Left lung (tissue), 10 donors: ENCODE results near the gene SWT1. TPM values are rescaled to one million over a fixed set of nuclear protein-coding genes. Genes with fewer than 3 reads are reported as not detected.

ENCODE experiments used
- ATAC-seq: fragments of 200-7000 bp; cut with Tn5 transposase; one replicate; pipeline ENCODE4 v1.9.1; 2020; ENCODE audit warnings: moderate library complexity
- DNase-seq, 4 donors: peaks; one replicate each; pipeline ENCODE4 v3.0.0-alpha.2; 2013 to 2020
- H3K27ac ChIP-seq, 2 donors: fragments of 200-600 bp; sonication (generic) in 1 of 2; one replicate each; pipeline versions ENCODE4 v1.5.0 to v1.8.0; 2020 to 2021
- H3K27me3 ChIP-seq, 2 donors: fragments of 200-600 bp; sonication (generic) in 1 of 2; one replicate each; pipeline versions ENCODE4 v1.5.0 to v1.8.0; 2020 to 2021
- H3K36me3 ChIP-seq, 2 donors: fragments of 200-600 bp; sonication (generic) in 1 of 2; one replicate each; pipeline versions ENCODE4 v1.5.0 to v1.8.0; 2020 to 2021
- H3K4me1 ChIP-seq, 2 donors: fragments of 200-600 bp; one replicate each; pipeline ENCODE4 v1.8.0; 2021
- H3K4me3 ChIP-seq, 2 donors: fragments of 200-600 bp; sonication (generic) in 1 of 2; one replicate each; pipeline versions ENCODE4 v1.5.0 to v1.8.0; 2020 to 2021; ENCODE audit warnings: mild to moderate bottlenecking in 1 of 2
- H3K9me3 ChIP-seq, 2 donors: fragments of 200-600 bp; sonication (generic) in 1 of 2; one replicate each; pipeline versions ENCODE4 v1.5.0 to v1.8.0; 2020 to 2021
- intact Hi-C, 2 donors: fragments of 100-400 bp; cut with DNase I; formaldehyde crosslinking; loops; one replicate each; pipeline versions ENCODE4 v1.11.2 to v1.14.2; 2022
- polyA plus RNA-seq, 6 donors: library from polyadenylated mRNA; unstranded; fragments of 120-200 nt; gene quantifications; one replicate each; pipeline ENCODE4 v1.2.1, GENCODE V29; 2013; ENCODE audit not compliant: insufficient read length in 6 of 6
- total RNA-seq, 2 donors: library from RNA; stranded (reverse); fragmentation: NEBNext Ultra II Directional; extraction: Animal tissue kit (Norgen Biotek cat#: 25700); gene quantifications; one replicate each; pipeline ENCODE4 v1.2.1, GENCODE V29; 2021
- TF ChIP-seq, protein P1 (sequence below), 2 donors: fragments of 200-600 bp; sonication (generic) in 1 of 2; IDR thresholded peaks; one replicate each; pipeline versions ENCODE4 v1.5.0 to v1.8.0; 2021; ENCODE audit warnings: antibody characterized with exemption in 2 of 2
- donor health status: DM: no; HTN: yes; CAD: no.
- donor health status: DM: no; HTN: no; CAD: no.

SWT1 gene
- total and polyA plus RNA-seq, 8 donors: 6.5 to 11.4 (median 9.5) TPM

DNA sequence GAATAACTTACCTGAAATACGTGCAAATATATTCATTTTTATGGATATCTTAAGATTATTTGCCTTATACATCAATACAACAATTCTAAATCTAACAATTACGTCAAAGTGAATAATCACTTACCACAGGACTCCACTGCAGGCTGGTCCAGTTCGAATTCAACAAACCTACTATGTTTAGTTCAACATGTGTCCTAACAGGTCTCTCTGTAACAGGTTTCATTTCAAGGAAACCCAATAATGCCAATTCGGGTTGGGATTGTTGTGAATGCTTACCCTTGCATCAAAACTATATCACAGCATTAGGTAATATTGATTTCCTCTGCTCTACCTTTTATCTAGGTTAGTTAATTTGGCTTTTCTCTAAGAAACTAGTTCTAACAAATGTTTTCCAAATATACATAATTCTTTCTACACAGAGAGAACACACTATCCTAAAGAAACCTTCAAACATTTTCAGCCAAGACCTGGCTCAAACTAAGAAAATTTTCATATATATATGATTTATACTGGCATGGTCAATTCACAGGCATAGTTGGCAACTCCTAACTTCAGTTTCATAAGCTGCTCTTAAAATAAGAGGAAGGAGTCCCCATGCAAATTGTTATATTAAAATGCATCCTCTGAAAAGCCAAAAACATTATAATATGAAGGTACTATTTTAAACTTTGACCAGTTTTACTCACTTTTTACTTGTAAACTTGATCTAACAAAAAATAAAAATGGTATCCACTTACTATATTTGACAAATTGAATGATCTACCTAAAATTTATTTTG lies 155.6 kb downstream of the SWT1 start:
- H3K27me3 ChIP-seq: no peaks in the 10 kb centered on the region
- intact Hi-C loops: no loop called here
- DNase-seq (no peak), ATAC-seq (no peak)
- peaks cover 20 to 63% of the 10 kb centered on the region in 2 donors for H3K4me1 ChIP-seq
- no peak overlapping the region for H3K27ac ChIP-seq
- no peaks in the 10 kb centered on the region for H3K9me3 ChIP-seq
- TF ChIP-seq, protein P1, sequence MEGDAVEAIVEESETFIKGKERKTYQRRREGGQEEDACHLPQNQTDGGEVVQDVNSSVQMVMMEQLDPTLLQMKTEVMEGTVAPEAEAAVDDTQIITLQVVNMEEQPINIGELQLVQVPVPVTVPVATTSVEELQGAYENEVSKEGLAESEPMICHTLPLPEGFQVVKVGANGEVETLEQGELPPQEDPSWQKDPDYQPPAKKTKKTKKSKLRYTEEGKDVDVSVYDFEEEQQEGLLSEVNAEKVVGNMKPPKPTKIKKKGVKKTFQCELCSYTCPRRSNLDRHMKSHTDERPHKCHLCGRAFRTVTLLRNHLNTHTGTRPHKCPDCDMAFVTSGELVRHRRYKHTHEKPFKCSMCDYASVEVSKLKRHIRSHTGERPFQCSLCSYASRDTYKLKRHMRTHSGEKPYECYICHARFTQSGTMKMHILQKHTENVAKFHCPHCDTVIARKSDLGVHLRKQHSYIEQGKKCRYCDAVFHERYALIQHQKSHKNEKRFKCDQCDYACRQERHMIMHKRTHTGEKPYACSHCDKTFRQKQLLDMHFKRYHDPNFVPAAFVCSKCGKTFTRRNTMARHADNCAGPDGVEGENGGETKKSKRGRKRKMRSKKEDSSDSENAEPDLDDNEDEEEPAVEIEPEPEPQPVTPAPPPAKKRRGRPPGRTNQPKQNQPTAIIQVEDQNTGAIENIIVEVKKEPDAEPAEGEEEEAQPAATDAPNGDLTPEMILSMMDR (IDR thresholded peaks at IDR 0.05): no peak
- H3K36me3 ChIP-seq: peaks cover 0 to 37% of the 10 kb centered on the region in 2 donors
- H3K4me3 ChIP-seq: peak overlapping the region in 1 of 2 donors; percentile 97

DNA sequence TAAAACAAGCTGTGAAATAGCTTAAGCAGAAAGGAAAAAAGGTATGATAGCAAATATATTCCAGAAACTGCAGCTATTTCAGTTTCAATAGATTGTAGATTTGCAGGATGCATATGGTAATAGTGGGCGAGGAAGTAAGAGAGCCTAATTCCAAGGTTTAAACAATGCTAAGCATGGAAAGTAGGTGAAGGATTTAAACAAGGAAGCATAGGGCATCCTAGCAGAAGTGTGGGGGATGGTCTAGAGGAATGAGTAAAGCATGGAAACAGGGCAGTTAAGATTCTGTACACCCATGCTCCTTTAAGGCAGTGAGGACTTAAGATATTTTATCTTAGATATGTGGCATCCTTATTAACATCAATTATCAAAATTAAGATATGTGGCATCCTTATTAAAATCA lies 157.4 kb downstream of the SWT1 start:
- TF ChIP-seq, protein P1 (IDR thresholded peaks at IDR 0.05): no peak
- H3K27ac ChIP-seq: peak overlapping the region in 1 of 2 donors; percentile 99

DNA sequence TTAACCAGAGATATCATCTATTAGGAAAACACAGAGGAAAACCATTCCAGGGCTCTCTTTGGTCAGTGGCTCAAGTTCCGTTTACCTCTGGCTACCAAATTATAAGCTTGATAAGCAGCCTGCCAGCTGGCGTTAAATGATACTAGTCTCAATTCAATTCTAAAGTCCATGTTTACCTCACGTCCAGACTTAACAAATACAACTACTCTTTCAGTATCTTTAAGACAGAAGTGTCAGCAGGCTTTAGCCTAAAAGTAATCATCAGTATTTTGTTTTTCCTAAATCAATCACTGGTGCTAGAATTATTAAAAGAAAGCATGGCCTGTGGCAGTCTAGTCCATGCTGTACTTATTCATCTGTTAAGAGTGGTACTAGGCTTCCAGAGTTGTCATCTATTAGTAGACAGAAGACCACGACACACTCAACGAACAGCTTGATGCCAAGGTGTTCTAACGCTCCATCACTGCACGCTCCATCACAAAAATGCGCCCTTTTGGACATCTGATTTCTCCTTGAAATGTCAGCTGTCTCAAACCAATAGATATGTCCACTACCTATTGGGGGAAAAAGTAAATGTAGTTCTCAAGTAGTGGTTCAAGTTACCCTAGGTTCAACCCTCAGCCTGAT lies 158.6 kb downstream of the SWT1 start:
- intact Hi-C loops: no loop called here
- TF ChIP-seq, protein P1 (IDR thresholded peaks at IDR 0.05): no peak

More for the DNA sequence above, 157.4 kb downstream of the SWT1 start:
- Histone ChIP-seq H3K9me3 (no peaks in the 10 kb centered on the region), H3K4me1 (peaks cover 20 to 75% of the 10 kb centered on the region in 2 donors), H3K4me3 (peak overlapping the region in 1 of 2 donors; percentile 97), H3K27me3 (no peaks in the 10 kb centered on the region), H3K36me3 (peaks cover 0 to 18% of the 10 kb centered on the region in 2 donors)
- intact Hi-C loops: no loop called here
- DNase-seq (no peak), ATAC-seq (no peak)

DNA sequence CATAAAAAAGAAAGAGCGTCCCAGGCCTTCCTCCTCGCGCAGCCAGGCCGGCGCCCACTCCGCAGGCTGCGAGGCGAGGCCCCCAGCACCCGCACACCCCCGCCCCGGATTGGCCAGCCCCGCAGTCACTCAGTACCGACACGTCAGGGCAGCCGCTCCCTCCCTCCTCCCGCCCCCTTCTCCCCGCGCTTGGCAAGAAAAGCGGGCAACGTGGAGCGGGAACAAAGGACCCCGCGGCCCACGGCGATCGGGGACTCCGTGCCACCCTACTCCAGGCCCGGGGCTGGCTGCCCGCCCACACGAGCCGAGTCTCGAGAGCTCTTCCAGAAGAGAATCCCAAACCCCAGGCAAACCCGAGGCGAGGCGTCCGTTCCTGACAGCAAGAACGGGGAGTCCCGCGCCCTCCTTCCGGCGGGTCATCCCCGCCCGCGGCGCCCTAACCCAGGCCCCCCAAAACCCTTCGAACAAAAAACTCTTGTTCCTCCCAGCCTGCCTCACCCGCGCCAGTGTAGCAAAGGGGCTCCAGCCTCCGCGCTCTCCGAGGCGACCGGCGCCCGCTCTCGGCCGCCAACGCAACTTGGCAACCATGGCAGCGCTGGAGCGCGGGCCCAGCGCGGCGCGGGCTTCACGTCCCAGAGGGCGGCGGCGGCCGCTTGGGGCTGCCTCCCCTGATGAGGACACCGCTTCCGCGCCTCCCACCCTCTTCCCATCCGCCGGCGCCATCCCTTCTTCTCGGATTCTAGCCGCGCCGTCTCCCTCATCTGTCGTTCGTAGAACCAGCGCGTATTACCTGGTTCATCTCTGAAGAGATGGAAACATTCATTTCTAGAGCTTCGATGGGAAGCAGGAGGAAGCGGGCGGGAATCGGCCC lies 159.4 kb downstream of the SWT1 start:
- peaks cover 20 to 55% of the 10 kb centered on the region in 2 donors for H3K4me1 ChIP-seq

More for the DNA sequence above, 158.6 kb downstream of the SWT1 start:
- Histone ChIP-seq H3K4me1 (peaks cover 20 to 64% of the 10 kb centered on the region in 2 donors), H3K36me3 (peaks cover 0 to 7% of the 10 kb centered on the region in 2 donors), H3K27me3 (no peaks in the 10 kb centered on the region), H3K9me3 (no peaks in the 10 kb centered on the region), H3K27ac (peak overlapping the region; percentile 98 to 99), H3K4me3 (peak overlapping the region; percentile 97)
- ATAC-seq (no peak), DNase-seq (no peak)

More for the DNA sequence above, 159.4 kb downstream of the SWT1 start:
- no peaks in the 10 kb centered on the region for H3K27me3 ChIP-seq
- peak; percentile 90 to 97 (median 95) for DNase-seq
- H3K36me3 ChIP-seq: no peaks in the 10 kb centered on the region
- TF ChIP-seq, protein P1 (IDR thresholded peaks at IDR 0.05): no peak
- intact Hi-C loops: no loop called here
- H3K4me3 ChIP-seq: peak overlapping the region; percentile 97
- peak overlapping the region; percentile 98 to 99 for H3K27ac ChIP-seq
- peak; percentile 81 for ATAC-seq
- no peaks in the 10 kb centered on the region for H3K9me3 ChIP-seq
